Measurements from ENCODE around the gene ZFAND2B. TPM values are rescaled to one million over a fixed set of nuclear protein-coding genes. Genes with fewer than 3 reads are reported as not detected.

ZFAND2B gene
- total RNA-seq, 1 experiment from 2014 or later = 16.4 TPM

GRCh38 chr2:219210196-219210885 is 3.8 kb downstream of the ZFAND2B start:
- peaks cover 4% of the 10 kb centered on the region for H3K23me2 ChIP-seq (ENCODE audit: insufficient read length, low read depth, low read length, poor library complexity, severe bottlenecking)
- no peak overlapping the region for H2BK12ac ChIP-seq (ENCODE audit: insufficient read length, low read depth, low read length)
- TF ChIP-seq, protein P1, sequence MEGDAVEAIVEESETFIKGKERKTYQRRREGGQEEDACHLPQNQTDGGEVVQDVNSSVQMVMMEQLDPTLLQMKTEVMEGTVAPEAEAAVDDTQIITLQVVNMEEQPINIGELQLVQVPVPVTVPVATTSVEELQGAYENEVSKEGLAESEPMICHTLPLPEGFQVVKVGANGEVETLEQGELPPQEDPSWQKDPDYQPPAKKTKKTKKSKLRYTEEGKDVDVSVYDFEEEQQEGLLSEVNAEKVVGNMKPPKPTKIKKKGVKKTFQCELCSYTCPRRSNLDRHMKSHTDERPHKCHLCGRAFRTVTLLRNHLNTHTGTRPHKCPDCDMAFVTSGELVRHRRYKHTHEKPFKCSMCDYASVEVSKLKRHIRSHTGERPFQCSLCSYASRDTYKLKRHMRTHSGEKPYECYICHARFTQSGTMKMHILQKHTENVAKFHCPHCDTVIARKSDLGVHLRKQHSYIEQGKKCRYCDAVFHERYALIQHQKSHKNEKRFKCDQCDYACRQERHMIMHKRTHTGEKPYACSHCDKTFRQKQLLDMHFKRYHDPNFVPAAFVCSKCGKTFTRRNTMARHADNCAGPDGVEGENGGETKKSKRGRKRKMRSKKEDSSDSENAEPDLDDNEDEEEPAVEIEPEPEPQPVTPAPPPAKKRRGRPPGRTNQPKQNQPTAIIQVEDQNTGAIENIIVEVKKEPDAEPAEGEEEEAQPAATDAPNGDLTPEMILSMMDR (conservative IDR thresholded peaks at IDR 0.05) = no peak
- no peak overlapping the region for H3K18ac ChIP-seq (ENCODE audit: insufficient read length, low read depth, low read length)
- H3K4ac ChIP-seq (ENCODE audit: low read depth, low read length) = no peak overlapping the region
- Mint-ChIP-seq H3K27ac (peak overlapping the region in 1 of 3 experiments; percentile 48; a peak in 1 of 7 replicates), H3K9me3 (no peaks in the 10 kb centered on the region), H3K27me3 (ENCODE audit: low read depth) (no peaks in the 10 kb centered on the region; the same call in 1 of the 2 replicates), H3K36me3 (ENCODE audit: insufficient read depth in 1 of 3, low read depth in 3 of 3) (peaks cover 15 to 75% (median 58%) of the 10 kb centered on the region in 3 experiments), H3K4me1 (peaks cover 8 to 13% of the 10 kb centered on the region in 2 experiments), H3K4me3 (no peak overlapping the region)
- no peaks in the 10 kb centered on the region for H3K79me2 ChIP-seq (ENCODE audit: insufficient read depth, low read length)
- H3K27ac ChIP-seq (ENCODE audit: insufficient read length, low read depth, low read length) = no peak overlapping the region
- no peaks in the 10 kb centered on the region for H3K79me1 ChIP-seq (ENCODE audit: insufficient read depth, low read depth, low read length, poor library complexity, severe bottlenecking)
- no peak overlapping the region for H2BK20ac ChIP-seq (ENCODE audit: low read depth, low read length, poor library complexity, severe bottlenecking)
- no peak overlapping the region for H3K14ac ChIP-seq (ENCODE audit: insufficient read depth, low read length)
- H3K9me3 ChIP-seq (ENCODE audit: control insufficient read depth, low read depth, low read length) = no peaks in the 10 kb centered on the region
- H3K23ac ChIP-seq (ENCODE audit: insufficient read length, low read depth, low read length) = no peak overlapping the region
- no peak overlapping the region for H3K9ac ChIP-seq (ENCODE audit: extremely low read depth, insufficient read length, low read length)
- no peaks in the 10 kb centered on the region for H3K4me1 ChIP-seq (ENCODE audit: insufficient read depth, low read length)
- H4K5ac ChIP-seq (ENCODE audit: insufficient read length, low read depth, low read length) = no peak overlapping the region
- H3T11ph ChIP-seq (ENCODE audit: low read length) = no peak overlapping the region
- no CpG with 5 or more reads among the region's 24 CpGs for WGBS (ENCODE audit: extremely low coverage, insufficient read length, low lambda C conversion rate)
- no peak for DNase-seq
- H3K4me2 ChIP-seq (ENCODE audit: insufficient read depth, insufficient read length, low read length) = no peak overlapping the region
- no peak overlapping the region for H2BK5ac ChIP-seq (ENCODE audit: insufficient read length, low read length)
- no peak overlapping the region for H3K56ac ChIP-seq (ENCODE audit: insufficient read length, low read depth, low read length)
- no peak overlapping the region for H4K91ac ChIP-seq (ENCODE audit: insufficient read length, low read depth, low read length)
- no peak overlapping the region for H2AFZ ChIP-seq (ENCODE audit: low read length)
- H2BK15ac ChIP-seq (ENCODE audit: low read depth, low read length) = no peak overlapping the region
- no peaks in the 10 kb centered on the region for H4K20me1 ChIP-seq (ENCODE audit: control insufficient read depth, insufficient read depth, insufficient read length)
- H4K8ac ChIP-seq (replicated peaks; ENCODE audit: insufficient read length, low read depth, low read length) = no peak overlapping the region
- H3K27me3 ChIP-seq (ENCODE audit: insufficient read depth, low read length) = no peaks in the 10 kb centered on the region
- no peak overlapping the region for H2BK120ac ChIP-seq (ENCODE audit: low read depth, low read length, poor library complexity, severe bottlenecking)
- H2AK5ac ChIP-seq (ENCODE audit: insufficient read length, low read length) = no peak overlapping the region
